ENCODE data around the gene CDH26.

Gene CDH26

GRCh38 chr20:60058879-60059278, 100.7 kb downstream of the CDH26 start:
- no peak for DNase-seq (ENCODE audit: low read depth)
- no peak overlapping the region for H3K4me3 ChIP-seq (ENCODE audit: low read length)
- no peak for TF ChIP-seq CTCF (IDR thresholded peaks at IDR 0.05; ENCODE audit: insufficient read depth, low read depth, low read length, missing control alignments)

- H3K4me3 ChIP-seq (ENCODE audit: low read length): no peak overlapping the region
- no peak for TF ChIP-seq CTCF (IDR thresholded peaks at IDR 0.05; ENCODE audit: insufficient read depth, low read depth, low read length, missing control alignments)
- DNase-seq (ENCODE audit: low read depth): no peak
These were observed 101.9 kb downstream of the CDH26 start for GRCh38 chr20:60060006-60060557.

DNA sequence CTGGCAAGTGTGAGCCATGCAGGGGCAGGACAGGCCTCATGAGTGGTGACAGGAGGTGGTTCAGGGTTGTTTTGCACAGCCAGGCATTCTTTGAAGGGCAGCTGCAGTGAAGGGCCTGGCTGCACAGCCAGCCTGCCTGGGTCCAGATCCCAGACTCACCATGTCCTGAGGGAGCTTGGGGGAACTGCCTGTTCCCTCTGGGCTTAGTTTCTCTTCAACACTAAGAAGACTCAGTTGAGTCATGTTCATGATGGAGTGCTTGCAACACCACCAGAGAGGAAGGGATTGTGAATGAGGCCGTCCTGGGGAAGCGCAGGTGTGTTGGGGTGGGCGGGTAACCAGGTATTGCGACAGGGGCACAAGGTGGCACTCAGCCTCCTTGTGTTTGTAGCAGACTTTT, 102.4 kb downstream of the CDH26 start:
- H3K4me3 ChIP-seq (ENCODE audit: low read length): no peak overlapping the region
- DNase-seq (ENCODE audit: low read depth): peak; percentile 91
- peak; percentile 2 for TF ChIP-seq CTCF (IDR thresholded peaks at IDR 0.05; ENCODE audit: insufficient read depth, low read depth, low read length, missing control alignments)

- no peak for TF ChIP-seq CTCF (IDR thresholded peaks at IDR 0.05; ENCODE audit: insufficient read depth, low read depth, low read length, missing control alignments)
- H3K4me3 ChIP-seq (ENCODE audit: low read length): no peak overlapping the region
- no peak for DNase-seq (ENCODE audit: low read depth)
These were observed 104.3 kb downstream of the CDH26 start for GRCh38 chr20:60062431-60063047.

DNA sequence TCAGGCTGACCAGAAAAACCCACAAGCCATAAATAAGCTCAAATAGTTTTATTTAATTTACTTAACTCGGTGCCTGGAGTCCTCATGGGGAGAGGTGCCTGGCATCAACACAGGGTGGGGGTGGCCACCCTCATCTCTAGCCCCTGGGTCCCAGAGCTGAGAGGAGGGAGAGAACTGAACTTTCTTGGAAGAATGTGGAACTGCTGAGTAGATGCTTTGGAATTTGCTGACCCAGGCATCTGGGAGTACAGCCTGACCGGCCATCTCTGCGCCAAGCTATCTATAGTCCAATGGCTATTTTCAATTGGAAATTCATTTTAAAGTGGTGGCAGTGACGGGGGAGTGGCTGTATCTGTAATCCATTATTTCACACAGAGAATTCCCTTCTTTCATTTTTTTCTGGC, 104.8 kb downstream of the CDH26 start:
- no peak for DNase-seq (ENCODE audit: low read depth)
- H3K4me3 ChIP-seq (ENCODE audit: low read length): no peak overlapping the region
- TF ChIP-seq CTCF (IDR thresholded peaks at IDR 0.05; ENCODE audit: insufficient read depth, low read depth, low read length, missing control alignments): no peak

GRCh38 chr20:60063739-60064380, 105.6 kb downstream of the CDH26 start:
- H3K4me3 ChIP-seq (ENCODE audit: low read length): no peak overlapping the region
- no peak for TF ChIP-seq CTCF (IDR thresholded peaks at IDR 0.05; ENCODE audit: insufficient read depth, low read depth, low read length, missing control alignments)
- no peak for DNase-seq (ENCODE audit: low read depth)

Measured in epithelial cell of esophagus (primary cell).